ENCODE measurements around the gene DNAH7. TPM values are rescaled to one million over a fixed set of nuclear protein-coding genes. Genes with fewer than 3 reads are reported as not detected.

The DNAH7 gene
- total RNA-seq, 1 experiment from 2014 or later: 0.09 TPM

GRCh38 chr2:196041786-196042185 is 26.9 kb downstream of the DNAH7 start:
- Histone ChIP-seq H2BK12ac (ENCODE audit: insufficient read length, low read depth, low read length) (no peak overlapping the region), H3K14ac (ENCODE audit: insufficient read depth, low read length) (no peak overlapping the region), H2AFZ (ENCODE audit: low read length) (no peak overlapping the region)

More at GRCh38 chr2:196041786-196042185, 26.9 kb downstream of the DNAH7 start:
- no peaks in the 10 kb centered on the region for H3K4me1 ChIP-seq (ENCODE audit: insufficient read depth, low read length)
- no peaks in the 10 kb centered on the region for H3K79me1 ChIP-seq (ENCODE audit: insufficient read depth, low read depth, low read length, poor library complexity, severe bottlenecking)
- no peak overlapping the region for H3K56ac ChIP-seq (ENCODE audit: insufficient read length, low read depth, low read length)
- no peak overlapping the region for H4K8ac ChIP-seq (replicated peaks; ENCODE audit: insufficient read length, low read depth, low read length)
- no peaks in the 10 kb centered on the region for H3K79me2 ChIP-seq (ENCODE audit: insufficient read depth, low read length)
- no peak overlapping the region for H3K27ac ChIP-seq (ENCODE audit: insufficient read length, low read depth, low read length)
- no peaks in the 10 kb centered on the region for H3K4me1 Mint-ChIP-seq
- no peaks in the 10 kb centered on the region for H3K23me2 ChIP-seq (ENCODE audit: insufficient read length, low read depth, low read length, poor library complexity, severe bottlenecking)
- H3K27ac Mint-ChIP-seq: no peak overlapping the region
- H3K27me3 ChIP-seq (ENCODE audit: insufficient read depth, low read length): no peaks in the 10 kb centered on the region
- H3K4ac ChIP-seq (ENCODE audit: low read depth, low read length): no peak overlapping the region
- H3K9me3 ChIP-seq (ENCODE audit: control insufficient read depth, low read depth, low read length): no peaks in the 10 kb centered on the region
- peaks cover 0 to 2% (median 0%) of the 10 kb centered on the region in 3 experiments; a peak in 1 of 7 replicates for H3K36me3 Mint-ChIP-seq (ENCODE audit: insufficient read depth in 1 of 3, low read depth in 3 of 3)
- no peak overlapping the region for H4K5ac ChIP-seq (ENCODE audit: insufficient read length, low read depth, low read length)
- H3T11ph ChIP-seq (ENCODE audit: low read length): no peak overlapping the region
- no peak overlapping the region for H2BK120ac ChIP-seq (ENCODE audit: low read depth, low read length, poor library complexity, severe bottlenecking)
- no peaks in the 10 kb centered on the region for H4K20me1 ChIP-seq (ENCODE audit: control insufficient read depth, insufficient read depth, insufficient read length)
- peaks cover 0 to 14% of the 10 kb centered on the region in 2 experiments; a peak in 4 of 5 replicates for H3K9me3 Mint-ChIP-seq
- no peak overlapping the region for H3K4me2 ChIP-seq (ENCODE audit: insufficient read depth, insufficient read length, low read length)
- H4K91ac ChIP-seq (ENCODE audit: insufficient read length, low read depth, low read length): no peak overlapping the region
- H2BK5ac ChIP-seq (ENCODE audit: insufficient read length, low read length): no peak overlapping the region
- no peak overlapping the region for H2BK20ac ChIP-seq (ENCODE audit: low read depth, low read length, poor library complexity, severe bottlenecking)
- no peak overlapping the region for H3K18ac ChIP-seq (ENCODE audit: insufficient read length, low read depth, low read length)
- no peak overlapping the region for H2BK15ac ChIP-seq (ENCODE audit: low read depth, low read length)
- H2AK5ac ChIP-seq (ENCODE audit: insufficient read length, low read length): no peak overlapping the region
- H3K9ac ChIP-seq (ENCODE audit: extremely low read depth, insufficient read length, low read length): no peak overlapping the region
- no peak for DNase-seq
- H3K23ac ChIP-seq (ENCODE audit: insufficient read length, low read depth, low read length): no peak overlapping the region
- H3K4me3 Mint-ChIP-seq: no peak overlapping the region
- TF ChIP-seq CTCF (conservative IDR thresholded peaks at IDR 0.05): no peak
- no peaks in the 10 kb centered on the region for H3K27me3 Mint-ChIP-seq (ENCODE audit: low read depth)

All from H9 (cell line).